Stimulated activated CD4-positive, alpha-beta T cell treated with anti-CD3 and anti-CD28 coated beads, Interleukin-4, amount 100 ng/mL, for 1 hour (primary cell): ENCODE measurements around the gene TCEA2.

Source experiments
- DNase-seq: peaks from one replicate; pipeline ENCODE4 v3.0.0-alpha.2; 2020

Gene TCEA2

DNA sequence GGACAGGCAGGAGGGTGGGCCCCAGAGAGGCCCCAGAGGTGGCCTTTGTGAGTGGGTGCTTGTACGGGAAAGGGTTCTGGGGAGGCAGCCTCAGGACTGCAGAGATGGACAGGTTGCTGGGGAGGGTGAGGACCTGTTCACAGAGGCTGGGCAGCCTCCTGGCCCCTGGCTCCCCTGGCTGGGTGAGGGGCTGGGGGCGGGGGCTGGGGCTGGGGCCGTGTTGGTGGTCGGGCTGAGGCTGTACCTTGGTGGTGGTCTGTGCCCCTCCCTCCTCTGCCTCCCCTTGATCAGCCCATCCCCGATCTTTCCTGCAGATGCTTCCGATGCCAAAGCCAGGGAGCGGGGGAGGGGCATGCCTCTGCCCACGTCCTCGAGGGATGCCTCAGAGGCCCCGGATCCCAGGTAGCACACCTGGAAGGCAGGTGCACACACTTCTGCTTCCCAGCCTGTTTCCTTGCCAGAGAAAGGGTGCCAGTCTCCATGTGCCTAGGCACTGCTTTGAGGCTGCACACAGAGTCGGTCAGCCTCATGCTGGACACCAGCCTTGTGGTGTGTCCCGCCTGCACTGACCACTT is 4.8 kb downstream of the TCEA2 start:
- no peak for DNase-seq

DNA sequence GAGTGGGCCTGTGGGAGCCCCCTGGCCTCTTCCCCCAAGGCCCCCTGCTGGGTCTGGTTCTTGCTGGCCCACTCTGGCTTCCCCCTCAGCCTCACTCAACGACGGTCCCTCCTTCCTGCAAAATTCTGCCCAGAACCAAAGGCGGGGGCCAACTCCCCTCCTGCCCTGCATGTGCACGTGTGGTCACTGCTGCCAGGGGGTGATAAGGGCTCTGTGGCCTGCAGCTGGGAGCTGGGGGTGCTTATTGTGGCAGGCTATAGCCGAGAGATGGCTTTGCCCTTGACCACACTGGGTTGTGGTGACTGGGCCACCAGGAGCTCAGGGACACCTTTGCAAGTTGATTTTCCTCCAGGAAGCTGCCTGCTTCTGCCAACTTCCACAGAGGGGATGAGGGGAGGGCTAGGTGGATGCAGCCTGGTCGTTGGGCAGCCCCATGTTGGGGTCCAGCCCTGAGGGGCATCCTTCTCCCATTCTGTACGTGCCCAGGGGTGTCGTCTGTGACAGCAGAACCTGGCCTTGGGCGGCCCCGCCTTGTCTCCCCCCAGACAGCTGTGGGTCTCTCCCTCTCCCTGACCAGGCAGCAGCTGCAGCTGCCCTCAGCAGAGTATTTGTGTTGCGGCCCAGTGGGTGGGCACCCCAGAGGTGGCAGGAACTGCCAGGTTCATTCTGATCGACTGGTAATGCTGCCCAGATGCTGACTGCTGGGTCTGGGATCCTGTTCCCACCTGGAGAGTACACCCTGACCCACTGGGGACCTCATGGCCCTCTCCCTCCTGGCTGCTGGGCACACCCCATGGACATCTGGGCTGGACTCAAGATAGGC is 5.6 kb downstream of the TCEA2 start:
- no peak for DNase-seq

GRCh38 chr20:64069209-64069613 is 6.2 kb downstream of the TCEA2 start:
- no peak for DNase-seq

- DNase-seq, result no peak
Measured at GRCh38 chr20:64069614-64070243, 6.7 kb downstream of the TCEA2 start.

DNA sequence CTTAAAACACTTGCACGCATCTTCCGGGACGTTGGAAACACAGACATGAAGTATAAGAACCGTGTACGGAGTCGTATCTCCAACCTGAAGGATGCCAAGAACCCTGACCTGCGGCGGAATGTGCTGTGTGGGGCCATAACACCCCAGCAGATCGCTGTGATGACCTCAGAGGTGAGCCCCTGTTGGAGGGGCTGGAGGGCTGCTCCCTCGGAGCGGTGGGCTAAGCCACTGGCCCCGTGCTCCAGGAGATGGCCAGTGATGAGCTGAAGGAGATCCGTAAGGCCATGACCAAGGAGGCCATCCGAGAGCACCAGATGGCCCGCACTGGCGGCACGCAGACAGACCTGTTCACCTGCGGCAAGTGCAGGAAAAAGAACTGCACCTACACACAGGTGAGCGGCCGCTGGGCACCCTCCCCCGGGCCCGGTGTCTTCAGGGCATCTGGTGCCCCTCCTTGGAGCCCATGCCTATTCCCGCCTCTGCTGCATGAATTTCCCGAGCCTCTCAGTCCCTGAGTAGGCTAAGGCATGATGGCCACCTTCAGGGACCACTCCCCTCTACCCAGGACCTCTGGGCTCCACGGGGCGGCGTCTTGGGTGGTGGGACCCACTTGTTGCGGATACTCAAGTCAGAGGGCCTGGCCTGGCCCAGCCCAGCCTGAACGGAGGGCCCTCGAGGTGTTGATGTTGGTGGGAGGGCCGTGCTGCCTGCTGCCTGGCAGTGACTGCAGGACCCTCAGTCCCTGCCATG is 7.4 kb downstream of the TCEA2 start:
- no peak for DNase-seq

GRCh38 chr20:64071341-64072332 is 8.6 kb downstream of the TCEA2 start:
- no peak for DNase-seq

- DNase-seq, result no peak
Measured at GRCh38 chr20:64072498-64073063, 9.6 kb downstream of the TCEA2 start.

- no peak for DNase-seq
Measured at GRCh38 chr20:64073476-64074183, 10.6 kb downstream of the TCEA2 start.

GRCh38 chr20:64074184-64074789 is 11.3 kb downstream of the TCEA2 start:
- no peak for DNase-seq

DNA sequence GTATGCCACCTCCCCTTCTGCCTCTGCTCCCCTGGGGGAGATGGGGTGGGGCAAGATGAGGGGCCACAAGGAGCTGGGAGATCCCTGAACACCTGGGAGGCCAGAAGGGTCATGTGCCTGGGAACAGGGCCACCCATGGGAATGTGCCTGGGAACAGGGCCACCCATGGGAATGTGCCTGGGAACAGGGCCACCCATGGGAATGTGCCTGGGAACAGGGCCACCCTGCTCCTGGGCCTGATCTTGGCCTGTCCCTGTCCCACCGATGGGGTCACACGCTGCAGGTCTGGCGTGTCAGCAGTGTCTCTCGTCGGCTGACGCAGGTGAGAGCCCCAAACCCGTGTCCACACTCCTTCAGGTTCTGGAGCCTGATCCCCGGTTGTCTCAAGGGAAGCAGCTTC is 12.0 kb downstream of the TCEA2 start:
- DNase-seq, result no peak

DNA sequence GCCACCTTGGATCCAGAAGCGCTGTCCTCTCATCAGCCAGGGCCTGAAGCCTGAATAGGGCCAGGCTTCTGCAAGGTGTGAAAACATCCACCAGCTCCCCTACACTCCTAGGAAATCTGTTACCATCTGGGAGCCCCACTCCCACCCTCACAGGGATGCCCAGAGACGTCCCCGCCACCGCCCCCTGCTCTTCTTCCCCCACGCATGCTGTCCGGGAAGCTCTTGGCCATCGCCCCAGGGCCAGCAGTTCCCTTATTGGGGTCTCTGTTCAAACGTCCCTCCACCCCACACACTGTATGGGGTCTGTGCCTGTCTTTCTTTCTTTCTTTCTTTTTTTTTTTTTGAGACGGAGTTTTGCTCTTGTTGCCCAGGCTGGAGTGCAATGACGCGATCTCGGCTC is 12.6 kb downstream of the TCEA2 start:
- no peak for DNase-seq

- no peak for DNase-seq
Measured at GRCh38 chr20:64076061-64076997, 13.3 kb downstream of the TCEA2 start.

DNA sequence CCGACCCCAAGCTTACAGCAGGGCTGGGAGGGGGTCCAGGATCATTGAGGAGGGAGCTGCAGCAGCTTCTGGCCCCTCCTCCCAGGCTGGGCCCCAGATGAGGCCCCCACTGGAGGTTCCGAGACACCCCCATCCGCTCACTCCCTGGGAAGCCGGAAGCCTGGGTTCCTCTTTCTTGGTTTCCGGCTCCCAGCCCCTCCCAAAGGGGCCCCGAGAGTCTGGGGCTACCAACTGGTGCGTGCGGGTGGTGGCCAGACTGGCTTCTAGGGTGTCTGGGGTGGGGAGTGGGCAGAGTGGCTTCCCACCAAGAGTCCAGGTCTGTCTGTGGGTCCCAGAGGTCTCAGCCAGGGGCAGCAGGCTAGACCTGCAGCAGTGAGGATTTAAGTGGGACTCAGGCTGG is 14.1 kb downstream of the TCEA2 start:
- no peak for DNase-seq

DNA sequence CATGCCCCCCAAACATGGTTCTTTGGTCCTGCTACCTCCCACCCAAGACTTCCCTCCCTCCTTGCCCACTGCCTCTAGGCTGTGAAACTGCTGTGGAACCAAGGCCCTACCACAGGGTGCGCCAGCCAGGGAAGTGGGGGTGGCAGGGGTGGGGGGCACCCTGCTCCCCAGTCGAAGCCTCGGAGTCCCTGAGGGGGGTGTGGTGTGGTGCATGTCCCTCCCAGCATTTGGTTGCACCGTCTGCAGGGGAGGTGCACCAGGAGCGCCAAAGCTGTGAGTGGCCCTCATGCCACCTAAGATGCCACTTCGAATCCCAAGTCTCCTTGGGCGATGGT is 14.5 kb downstream of the TCEA2 start:
- no peak for DNase-seq

GRCh38 chr20:64077876-64078551 is 15.0 kb downstream of the TCEA2 start:
- DNase-seq, result peak; percentile 44

- no peak for DNase-seq
Measured at GRCh38 chr20:64078934-64079272, 15.9 kb downstream of the TCEA2 start.

DNA sequence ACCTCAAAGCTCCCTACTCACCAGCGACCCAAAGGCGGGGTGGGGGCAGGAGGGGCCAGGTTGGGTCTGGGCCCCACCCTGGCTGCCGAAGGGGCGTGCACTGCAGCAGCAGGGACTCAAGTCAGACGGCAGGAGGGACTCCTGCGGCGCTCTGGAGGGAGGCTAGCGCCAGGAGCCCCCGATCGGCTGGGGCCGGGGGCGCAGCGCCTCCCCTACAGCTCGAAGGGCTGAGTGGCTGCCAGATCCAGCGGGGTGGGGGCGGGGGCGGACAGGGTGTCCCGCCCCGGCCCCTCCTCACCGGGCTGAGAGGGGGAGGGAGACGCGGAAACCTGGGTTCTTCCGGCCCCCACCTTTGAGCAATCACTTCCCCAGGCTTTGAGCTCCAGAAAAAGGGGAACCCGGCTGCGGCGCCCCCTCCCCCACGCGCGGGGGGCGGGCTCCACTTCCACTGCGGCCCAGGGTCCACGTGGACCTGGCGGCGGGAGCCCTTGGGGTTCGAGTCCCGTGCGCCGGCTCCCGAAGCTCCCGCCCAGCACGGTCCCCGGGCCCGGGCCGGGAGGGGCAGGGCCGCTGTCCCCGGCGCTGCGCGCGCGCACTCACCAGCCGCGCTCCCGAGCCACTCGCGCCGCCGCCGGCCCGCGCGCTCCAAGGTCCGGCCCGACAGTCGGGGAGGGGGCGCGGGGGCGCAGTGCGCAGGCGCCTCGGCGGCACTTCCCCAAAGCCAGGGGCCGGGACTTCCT is 16.4 kb downstream of the TCEA2 start, which contains the start of gene RGS19:
Gene RGS19 (minus strand): TSS at position 246 of the 740 bp plus-strand sequence. CDS start 2,632 bp downstream, outside the sequence.
- DNase-seq, result peak; percentile 62
